Measurements from ENCODE around the gene RSPO4. TPM values are rescaled to one million over a fixed set of nuclear protein-coding genes. Genes with fewer than 3 reads are reported as not detected.

Gene RSPO4
- total RNA-seq, 1 donor from 2014 or later, result 1.4 TPM

- no peak for DNase-seq (ENCODE audit: low spot score in 2 of 2)
- Histone ChIP-seq H3K4me1 (no peaks in the 10 kb centered on the region), H3K27me3 (no peaks in the 10 kb centered on the region), H3K36me3 (no peaks in the 10 kb centered on the region), H3K27ac (no peak overlapping the region), H3K4me3 (no peak overlapping the region), H3K9me3 (no peaks in the 10 kb centered on the region)
- intact Hi-C loops (cut with DNase I), result no loop called here
- no peak for TF ChIP-seq CTCF (IDR thresholded peaks at IDR 0.05)
Observed at GRCh38 chr20:945841-946240, 56.3 kb downstream of the RSPO4 start.

- H3K36me3 ChIP-seq, result no peaks in the 10 kb centered on the region
- H3K9me3 ChIP-seq, result no peaks in the 10 kb centered on the region
- DNase-seq (ENCODE audit: low spot score in 2 of 2), result no peak
- no peak overlapping the region for H3K4me3 ChIP-seq
- TF ChIP-seq CTCF (IDR thresholded peaks at IDR 0.05), result no peak
- no peaks in the 10 kb centered on the region for H3K4me1 ChIP-seq
- H3K27ac ChIP-seq, result no peak overlapping the region
- no peaks in the 10 kb centered on the region for H3K27me3 ChIP-seq
- intact Hi-C loops (cut with DNase I), result no loop called here
Observed at GRCh38 chr20:944774-945410, 57.2 kb downstream of the RSPO4 start.

- Histone ChIP-seq H3K4me1 (no peaks in the 10 kb centered on the region), H3K27me3 (no peaks in the 10 kb centered on the region), H3K4me3 (no peak overlapping the region), H3K36me3 (no peaks in the 10 kb centered on the region), H3K9me3 (no peaks in the 10 kb centered on the region), H3K27ac (no peak overlapping the region)
- no peak for TF ChIP-seq CTCF (IDR thresholded peaks at IDR 0.05)
- no peak for DNase-seq (ENCODE audit: low spot score in 2 of 2)
- intact Hi-C loops (cut with DNase I), result no loop called here
Observed at GRCh38 chr20:944148-944547, 58.0 kb downstream of the RSPO4 start.

- TF ChIP-seq CTCF (IDR thresholded peaks at IDR 0.05), result no peak
Observed at GRCh38 chr20:942611-943010, 59.5 kb downstream of the RSPO4 start.

GRCh38 chr20:940926-941325 is 61.2 kb downstream of the RSPO4 start:
- intact Hi-C loops (cut with DNase I), result no loop called here
- no peaks in the 10 kb centered on the region for H3K4me1 ChIP-seq
- no peak for DNase-seq (ENCODE audit: low spot score in 2 of 2)
- no peak overlapping the region for H3K27ac ChIP-seq
- no peaks in the 10 kb centered on the region for H3K9me3 ChIP-seq
- H3K36me3 ChIP-seq, result no peaks in the 10 kb centered on the region
- no peaks in the 10 kb centered on the region for H3K27me3 ChIP-seq
- no peak overlapping the region for H3K4me3 ChIP-seq
- no peak for TF ChIP-seq CTCF (IDR thresholded peaks at IDR 0.05)

More at GRCh38 chr20:942611-943010, 59.5 kb downstream of the RSPO4 start:
- no peak for DNase-seq (ENCODE audit: low spot score in 2 of 2)
- H3K9me3 ChIP-seq, result no peaks in the 10 kb centered on the region
- no peaks in the 10 kb centered on the region for H3K4me1 ChIP-seq
- H3K27ac ChIP-seq, result no peak overlapping the region
- no peaks in the 10 kb centered on the region for H3K27me3 ChIP-seq
- no peaks in the 10 kb centered on the region for H3K36me3 ChIP-seq
- intact Hi-C loops (cut with DNase I), result no loop called here
- no peak overlapping the region for H3K4me3 ChIP-seq

GRCh38 chr20:939606-940005 is 62.5 kb downstream of the RSPO4 start:
- Histone ChIP-seq H3K27me3 (no peaks in the 10 kb centered on the region), H3K4me3 (no peak overlapping the region), H3K27ac (no peak overlapping the region), H3K9me3 (no peaks in the 10 kb centered on the region), H3K4me1 (no peaks in the 10 kb centered on the region), H3K36me3 (no peaks in the 10 kb centered on the region)
- intact Hi-C loops (cut with DNase I), result no loop called here
- no peak for TF ChIP-seq CTCF (IDR thresholded peaks at IDR 0.05)
- DNase-seq (ENCODE audit: low spot score in 2 of 2), result no peak
